NCI-H82 treated with DMSO at 0.1 percent for 48 hours (cell line): ENCODE data around the gene RANGAP1.
A peak's percentile ranks its signal among the peaks of the same experiment; 100 is the strongest.

ENCODE experiments used
- DNase-seq: peaks from one replicate; lab custom pipeline; 2025; ENCODE audit not compliant: unreplicated experiment; lab: John Stamatoyannopoulos, UW

RANGAP1 gene

GRCh38 chr22:41238570-41239442 lies 47.2 kb downstream of the RANGAP1 start:
- no peak for DNase-seq

DNA sequence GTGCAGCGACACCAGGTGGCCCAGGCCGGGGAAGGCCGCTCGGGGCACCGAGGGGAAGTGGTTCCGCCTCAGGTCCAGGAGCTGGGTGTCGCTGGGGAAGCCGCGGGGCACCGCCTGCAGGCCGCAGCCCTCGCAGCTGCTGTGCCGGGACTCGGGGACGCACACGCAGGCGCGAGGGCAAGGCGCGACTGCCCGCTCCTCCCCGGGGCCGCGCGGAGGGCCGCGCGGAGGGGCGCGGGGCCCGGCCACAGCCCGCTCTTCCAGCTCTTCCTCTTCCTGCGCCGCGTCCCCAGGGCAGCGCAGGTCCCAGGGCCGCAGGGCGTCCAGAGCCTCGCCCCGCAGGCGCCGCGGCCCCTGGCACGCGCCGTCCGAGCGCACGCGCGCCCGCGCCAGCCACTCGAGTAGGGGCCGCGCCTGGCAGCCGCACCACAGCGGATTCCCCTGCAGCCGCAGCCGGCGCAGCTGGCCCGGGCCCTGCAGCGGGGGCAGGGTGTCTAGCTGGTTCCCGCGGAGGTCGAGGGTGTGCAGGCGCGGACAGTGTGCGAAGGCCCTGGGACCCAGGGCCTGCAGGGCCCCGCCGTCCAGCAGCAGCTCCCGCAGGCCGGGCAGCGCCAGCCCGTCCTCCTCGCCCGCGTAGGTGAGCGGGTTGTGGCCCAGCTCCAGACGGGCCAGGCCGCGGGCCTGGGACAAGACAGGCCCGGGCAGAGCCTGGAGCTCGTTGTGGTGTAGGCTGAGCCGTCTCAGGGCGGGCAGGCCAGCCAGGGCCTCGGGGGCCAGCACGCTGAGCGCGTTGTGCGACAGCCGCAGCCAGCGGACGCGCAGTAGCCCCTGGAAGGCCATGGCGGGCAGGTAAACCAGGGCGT lies 48.0 kb downstream of the RANGAP1 start:
- DNase-seq: no peak

DNA sequence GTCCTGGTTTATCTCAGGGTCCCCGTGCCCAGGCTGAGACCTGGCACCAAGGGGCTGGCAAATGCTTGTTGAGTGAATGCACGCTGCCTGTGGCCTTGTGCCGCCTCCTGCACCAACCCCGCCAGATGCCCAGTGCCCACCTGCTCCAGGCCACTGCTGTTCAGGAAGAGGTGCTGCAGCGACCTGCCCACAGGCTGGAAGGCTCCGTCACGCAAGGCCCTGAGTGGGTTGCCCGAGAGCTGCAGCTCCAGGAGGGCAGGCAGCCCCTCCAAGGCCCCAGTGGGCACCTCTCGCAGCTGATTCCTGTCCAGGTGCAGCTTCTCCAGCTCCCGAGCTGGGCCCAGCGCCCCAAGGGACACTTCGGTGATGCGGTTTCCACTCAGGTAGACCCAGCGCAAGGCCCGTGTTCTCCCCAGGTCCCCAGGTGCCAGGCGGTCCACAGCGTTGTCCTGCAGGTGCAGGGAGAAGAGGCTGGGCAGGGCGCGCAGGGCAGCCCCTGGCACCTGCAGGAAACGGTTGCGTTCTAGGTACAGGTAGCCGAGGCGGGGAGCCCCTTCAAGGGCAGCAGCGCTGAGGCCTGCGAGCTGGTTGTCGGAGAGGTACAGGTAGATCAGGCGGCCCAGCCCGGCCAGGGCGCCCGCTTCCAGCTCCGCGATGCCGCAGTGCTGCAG lies 48.8 kb downstream of the RANGAP1 start:
- no peak for DNase-seq

GRCh38 chr22:41234815-41235695 lies 50.9 kb downstream of the RANGAP1 start:
- no peak for DNase-seq

- DNase-seq: no peak
Measured at GRCh38 chr22:41231369-41231768, 54.6 kb downstream of the RANGAP1 start.

GRCh38 chr22:41230401-41230785 lies 55.6 kb downstream of the RANGAP1 start:
- no peak for DNase-seq

DNA sequence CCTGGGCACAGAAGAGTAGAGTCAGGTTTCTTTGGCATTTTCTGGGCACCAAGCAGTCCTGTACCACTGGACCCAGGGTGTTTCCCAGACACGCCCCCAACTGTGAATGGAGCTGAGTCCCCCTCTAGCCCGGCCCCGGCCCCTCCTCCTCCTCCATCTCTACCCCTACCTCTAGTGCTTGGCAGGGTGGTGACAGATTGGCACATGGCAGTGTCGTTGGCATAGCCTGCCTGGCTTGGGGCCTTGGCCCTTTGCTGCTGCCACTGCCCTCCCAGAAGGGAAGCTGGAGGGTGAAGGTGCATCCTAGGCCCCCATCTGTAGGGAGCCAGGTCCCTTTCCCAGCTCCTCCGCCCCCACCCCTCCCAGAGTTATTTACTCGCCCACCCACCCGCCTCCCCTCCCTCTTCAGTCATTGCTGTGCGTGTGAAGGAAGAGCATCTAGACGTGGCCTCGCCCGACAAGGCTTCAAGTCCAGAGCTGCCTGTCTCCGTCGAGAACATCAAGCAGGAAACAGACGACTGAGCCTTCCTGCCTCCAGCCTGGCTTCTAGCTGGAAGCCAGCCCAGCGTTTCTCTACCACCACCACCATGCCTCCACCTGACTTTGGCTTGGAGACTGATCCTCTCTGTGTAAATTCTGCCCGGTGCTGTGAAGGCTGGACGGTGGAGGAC lies 56.1 kb downstream of the RANGAP1 start:
- no peak for DNase-seq

GRCh38 chr22:41229215-41229614 lies 56.8 kb downstream of the RANGAP1 start:
- no peak for DNase-seq

DNA sequence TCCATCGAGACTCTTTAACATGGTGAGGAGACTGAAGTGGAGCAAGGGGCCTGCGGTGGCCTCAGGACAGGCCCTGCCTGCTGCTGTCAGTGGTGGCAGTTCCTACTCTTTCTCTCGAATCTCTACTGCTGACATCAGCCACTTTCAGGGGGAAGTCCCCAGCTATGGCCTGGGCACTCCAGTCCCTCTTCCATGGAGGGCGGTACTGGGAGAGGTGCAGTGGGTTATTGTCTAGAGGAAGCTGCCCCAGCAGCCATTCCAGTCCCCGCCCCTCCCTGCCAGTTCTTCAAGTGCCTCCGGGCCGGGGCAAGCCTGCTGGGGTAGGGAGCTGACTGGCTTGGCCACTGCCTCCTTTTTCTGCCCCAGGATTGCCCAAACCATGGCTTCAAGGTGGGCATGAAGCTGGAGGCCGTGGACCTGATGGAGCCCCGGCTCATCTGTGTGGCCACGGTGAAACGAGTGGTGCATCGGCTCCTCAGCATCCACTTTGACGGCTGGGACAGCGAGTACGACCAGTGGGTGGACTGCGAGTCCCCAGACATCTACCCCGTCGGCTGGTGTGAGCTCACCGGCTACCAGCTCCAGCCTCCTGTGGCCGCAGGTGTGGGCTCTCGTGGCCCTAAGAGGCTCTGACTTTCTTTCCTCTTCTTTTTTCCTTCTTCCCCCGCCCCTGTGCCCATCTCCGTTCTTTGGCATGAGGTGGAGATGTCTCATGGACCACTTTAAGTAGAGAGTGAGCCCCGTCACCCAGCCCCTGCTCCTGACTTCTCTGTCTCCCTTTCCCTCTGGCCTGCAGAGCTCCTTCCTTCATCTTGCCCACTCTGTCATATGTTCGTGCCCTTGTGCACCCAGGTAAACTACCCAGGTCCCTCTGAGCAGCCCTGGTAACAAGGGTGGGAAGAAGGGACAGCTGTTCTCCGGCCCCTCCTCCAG lies 59.0 kb downstream of the RANGAP1 start:
- no peak for DNase-seq

GRCh38 chr22:41223535-41223934 lies 62.5 kb downstream of the RANGAP1 start:
- DNase-seq: no peak

DNA sequence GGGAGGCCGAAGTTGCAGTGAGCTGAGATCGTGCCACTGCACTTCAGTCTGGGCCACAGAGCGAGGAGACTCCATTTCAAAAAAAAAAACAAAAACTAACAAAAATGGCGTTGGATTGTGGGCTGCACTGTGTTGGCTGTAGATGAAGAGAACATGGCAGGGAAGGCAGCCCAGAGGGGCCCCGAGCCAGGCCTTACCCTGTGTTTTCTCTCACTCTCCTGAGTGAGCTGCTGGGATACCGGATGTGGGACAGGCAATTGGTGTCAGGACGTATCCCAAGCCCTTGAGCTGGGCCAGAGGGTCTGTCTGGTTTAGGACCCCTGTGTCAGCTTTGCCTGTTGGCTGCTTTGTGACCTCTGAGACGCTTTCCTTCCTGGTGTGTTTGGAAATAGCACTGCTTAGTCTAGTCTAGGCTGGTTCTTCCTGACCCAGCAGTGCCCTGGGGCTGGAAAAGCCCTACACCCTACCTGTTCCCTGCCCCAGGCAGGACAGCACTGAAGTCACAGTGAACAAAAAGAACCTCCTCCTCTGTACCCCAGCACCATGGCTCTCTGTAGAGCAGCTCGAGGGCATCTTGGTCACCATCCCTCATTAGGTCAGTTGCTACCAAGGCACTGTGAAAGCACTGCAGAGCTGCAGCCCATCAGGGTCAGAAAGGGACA lies 63.0 kb downstream of the RANGAP1 start:
- DNase-seq: no peak

DNA sequence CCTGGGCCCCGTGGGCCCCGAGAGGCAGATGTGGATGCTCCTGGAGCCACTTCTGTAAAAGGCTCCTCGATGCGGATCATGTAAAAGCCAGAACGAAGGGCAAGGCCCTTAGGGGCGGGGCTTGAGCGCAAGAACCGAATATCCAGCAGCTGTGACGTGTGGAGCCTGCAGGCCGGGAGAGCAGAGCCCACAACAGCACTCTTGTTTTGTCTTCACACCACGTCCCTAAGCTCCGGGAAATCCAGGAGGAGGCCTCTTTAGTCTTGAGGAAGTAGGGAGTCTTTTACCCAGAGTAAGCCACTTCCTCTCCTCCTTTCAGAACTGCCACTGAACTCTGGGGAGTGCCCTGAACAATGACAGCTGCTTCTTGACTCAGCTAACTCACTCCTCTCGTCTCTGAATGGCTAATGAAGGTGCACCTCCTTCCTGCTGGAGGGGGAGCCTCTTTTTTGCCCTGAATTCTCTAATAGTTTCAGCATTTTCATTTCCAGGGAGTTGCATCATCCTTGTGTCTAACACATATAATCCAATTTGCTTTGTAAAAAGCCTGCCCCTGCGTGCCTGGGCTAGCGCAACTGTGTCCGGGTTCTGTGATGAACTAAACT lies 68.3 kb downstream of the RANGAP1 start:
- DNase-seq: peak; percentile 15

- DNase-seq: no peak
Measured at GRCh38 chr22:41216984-41217383, 69.0 kb downstream of the RANGAP1 start.

DNA sequence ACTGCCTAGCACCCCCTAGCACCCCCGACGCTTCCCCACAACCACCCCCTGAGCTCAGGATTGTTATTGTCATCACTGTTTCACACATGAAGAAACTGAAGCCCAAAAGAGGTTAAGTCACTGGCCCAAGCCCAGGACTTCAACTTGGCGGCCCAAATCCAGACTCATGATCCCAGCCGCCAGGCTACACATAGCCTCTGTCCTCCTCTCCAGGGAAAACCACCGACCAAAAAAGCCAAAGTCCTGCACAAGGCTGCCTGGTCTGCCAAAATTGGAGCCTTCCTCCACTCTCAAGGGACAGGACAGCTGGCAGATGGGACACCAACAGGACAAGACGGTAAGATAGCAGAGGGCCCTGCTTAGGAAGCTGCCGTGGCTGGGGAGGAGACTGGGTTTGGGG lies 70.1 kb downstream of the RANGAP1 start:
- no peak for DNase-seq

DNA sequence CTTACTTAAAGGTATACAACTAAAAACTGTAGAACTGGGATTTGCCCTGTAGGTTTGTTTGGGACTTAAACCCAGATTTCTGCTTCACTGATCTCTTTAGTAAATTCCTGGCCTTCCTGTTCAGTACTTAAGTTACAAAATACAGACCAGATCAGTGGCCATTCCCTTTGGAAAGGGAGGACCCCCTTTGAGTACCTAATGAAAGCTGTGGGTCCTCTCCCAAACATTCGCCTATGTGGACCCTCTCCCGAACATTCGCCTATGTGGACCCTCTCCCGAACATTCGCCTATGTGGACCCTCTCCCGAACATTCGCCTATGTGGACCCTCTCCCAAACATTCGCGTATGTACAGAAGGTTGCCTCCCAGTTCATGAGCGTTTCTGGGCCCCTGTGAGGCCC lies 70.6 kb downstream of the RANGAP1 start:
- no peak for DNase-seq

DNA sequence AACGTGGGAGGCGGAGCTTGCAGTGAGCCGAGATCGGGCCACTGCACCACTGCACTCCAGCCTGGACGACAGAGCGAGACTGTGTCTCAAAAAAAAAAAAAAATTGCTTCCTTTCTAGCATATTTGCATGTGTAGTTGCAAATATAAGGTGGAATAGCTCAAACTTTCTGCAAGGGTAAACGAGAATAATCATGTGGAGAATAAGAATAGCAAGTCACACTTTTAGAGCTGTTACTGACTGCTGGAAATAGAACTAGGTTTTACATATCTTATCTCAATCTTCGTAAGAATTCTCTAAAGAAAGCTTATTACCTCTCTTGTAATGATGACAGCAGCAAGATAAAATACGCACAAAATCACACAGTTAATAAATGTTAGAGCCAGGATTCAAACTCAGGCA lies 79.3 kb downstream of the RANGAP1 start:
- no peak for DNase-seq

DNA sequence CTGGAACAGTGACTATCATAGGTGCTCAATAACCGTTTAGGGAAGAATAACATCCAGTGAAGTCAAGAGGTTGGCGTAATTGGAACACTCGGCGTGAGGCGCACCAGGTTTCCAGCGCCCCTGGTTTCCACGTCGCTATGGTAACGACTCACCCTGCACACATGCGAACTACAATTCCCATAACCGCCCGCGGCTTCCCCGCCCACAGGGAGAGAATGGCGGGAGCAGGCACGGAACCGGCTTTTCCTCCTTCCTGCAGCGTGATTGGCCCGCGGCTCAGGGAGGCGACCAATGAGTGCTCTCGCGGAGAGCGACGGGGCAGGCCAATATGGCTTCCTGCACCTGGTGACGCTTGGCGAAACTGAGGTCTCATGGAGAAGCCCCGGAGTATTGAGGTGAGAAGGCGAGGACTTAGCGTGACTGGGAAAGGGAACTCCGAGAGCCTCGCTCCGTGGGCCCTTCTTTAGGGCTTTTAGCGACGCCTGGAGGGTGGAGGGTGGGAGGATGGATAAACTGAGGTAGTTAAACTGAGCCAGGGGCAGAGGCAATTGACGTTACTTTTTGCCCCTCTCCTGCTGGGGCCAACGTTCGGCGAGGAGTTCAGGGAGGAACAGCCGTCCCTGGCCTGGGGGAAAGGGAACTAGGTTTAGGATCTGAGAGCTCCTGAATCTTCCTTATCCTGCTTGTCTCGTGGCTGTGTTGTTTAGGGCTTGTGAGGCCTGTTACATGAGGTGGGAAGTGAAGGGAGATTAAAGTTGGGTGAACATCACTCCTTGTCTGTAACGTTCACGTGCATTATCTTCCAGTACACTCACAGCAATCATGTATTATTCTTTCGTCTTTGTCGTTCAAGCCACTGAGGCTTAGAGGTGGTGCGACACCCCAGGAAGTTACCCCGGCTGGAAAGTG lies 80.7 kb downstream of the RANGAP1 start, which contains the start of gene L3MBTL2:
Gene L3MBTL2, plus strand, starts transcription at position 321 of the 909 bp plus-strand sequence. Its CDS starts 51 bp downstream, at position 372.
- DNase-seq: peak; percentile 87
